ENCODE results near the gene ECE1. TPM values are rescaled to one million over a fixed set of nuclear protein-coding genes. Genes with fewer than 3 reads are reported as not detected.

Gene ECE1
- total RNA-seq, result 76.9 and 128 TPM in 2 replicates

DNA sequence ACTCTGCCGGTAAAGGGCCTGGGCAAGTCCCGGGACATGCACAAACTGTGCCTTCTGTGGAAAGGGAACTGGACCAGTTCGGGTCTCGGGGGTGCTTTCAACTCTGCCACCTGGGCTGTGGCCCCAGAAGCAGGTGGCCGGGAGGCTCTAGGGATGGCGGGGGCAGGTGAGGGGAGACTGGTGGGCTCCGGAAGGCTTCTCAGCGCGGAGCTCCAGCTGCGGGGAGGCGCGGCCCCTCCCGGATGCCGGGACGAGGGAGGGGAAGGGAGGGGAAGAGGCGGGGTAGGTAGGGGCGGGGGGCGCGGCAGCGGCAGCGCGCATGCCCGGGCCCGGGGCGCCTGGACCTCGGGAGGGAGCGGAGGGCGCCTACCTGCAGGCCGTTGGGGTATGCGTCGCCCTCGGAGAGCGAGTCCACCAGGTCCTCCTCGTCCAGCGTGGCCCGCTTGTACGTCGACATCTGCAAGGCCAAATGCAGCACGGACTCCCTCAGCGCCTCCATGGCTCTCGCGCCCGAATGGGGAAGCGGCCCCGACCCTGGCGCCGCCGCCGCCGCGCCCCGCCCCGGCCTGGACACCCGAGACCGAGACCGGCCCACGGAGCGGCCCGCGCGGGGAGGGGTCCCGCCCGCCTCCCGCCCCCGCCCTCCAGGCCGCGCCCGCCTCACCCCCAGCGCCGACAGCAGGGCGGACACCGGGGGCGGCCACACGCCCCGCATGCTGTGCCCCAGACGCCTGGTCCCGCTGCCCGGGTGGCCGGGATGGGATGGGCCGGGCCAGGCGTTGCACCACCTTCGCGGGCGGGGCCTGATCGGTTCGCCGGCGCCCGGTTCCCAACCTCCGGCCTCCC, at the start of gene ECE1:
ECE1 (minus strand) TSS at position 764 of the 846 bp plus-strand sequence; CDS start at position 715, 49 bp downstream.

DNA sequence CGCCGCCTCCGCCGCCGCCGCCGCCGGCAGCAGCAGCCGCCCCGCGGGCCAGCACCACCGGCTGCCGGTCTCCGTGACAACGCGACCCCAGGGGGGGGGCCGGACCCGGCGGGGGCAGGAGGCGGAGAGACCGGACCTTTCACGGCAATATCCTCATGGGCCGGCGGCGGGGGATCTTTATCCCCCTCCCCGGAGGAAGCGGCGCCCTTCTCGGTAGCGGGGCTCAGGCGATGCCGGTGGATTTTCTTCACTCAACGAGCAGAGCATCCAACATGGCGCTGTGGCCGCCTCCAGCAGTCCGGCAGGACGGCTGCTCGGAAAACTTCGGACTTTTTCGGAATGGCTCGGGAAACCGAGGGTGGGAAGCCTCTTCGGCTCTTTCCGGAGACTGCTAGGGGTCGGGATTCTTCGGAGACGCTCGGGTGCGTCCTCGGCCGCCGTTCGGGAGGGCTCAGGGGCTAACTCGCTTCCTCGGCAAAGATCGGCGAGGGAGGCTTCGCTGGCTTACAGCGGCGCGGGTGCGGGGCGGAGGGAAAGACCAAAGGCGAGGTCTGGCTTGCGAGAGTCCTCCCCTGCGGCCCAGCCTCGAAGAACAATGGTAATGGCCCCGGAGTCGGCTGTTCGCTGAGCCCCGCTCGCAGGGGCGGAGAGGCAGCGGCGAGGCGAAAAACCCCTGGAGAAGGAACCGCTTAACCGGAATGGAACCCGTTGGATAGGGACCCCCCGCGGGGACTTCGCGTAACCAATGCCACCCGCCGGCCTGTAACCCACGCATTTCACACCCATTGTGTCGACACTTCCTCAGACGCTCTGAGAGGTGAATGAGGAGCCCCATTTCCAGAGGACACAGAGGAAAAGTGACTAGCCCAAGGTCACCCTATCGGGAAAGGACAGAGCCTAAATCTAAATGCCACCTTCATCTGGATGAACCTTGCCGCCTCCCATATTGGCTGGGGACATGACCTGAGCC, 113.4 kb downstream of the ECE1 start, which contains the start of gene EIF4G3:
EIF4G3 (minus strand) TSS at position 312 of the 970 bp plus-strand sequence. CDS start 174,155 bp downstream, outside the sequence.

Other genes with a start within 250 kb of the ECE1 start
- gene EIF4G3, start 113.6 kb downstream of the ECE1 start, total RNA-seq, result 28.3 and 35.7 TPM in 2 replicates
- gene NBPF3, start 149.7 kb upstream of the ECE1 start, total RNA-seq, result 8.2 and 13.9 TPM in 2 replicates
- under 0.01 TPM in 1 of 2 replicates, not detected in the other for gene ALPL, start 219.0 kb upstream of the ECE1 start, total RNA-seq

All from placental epithelial cell (primary cell).